ENCODE data around the gene OR1L6.

DNA sequence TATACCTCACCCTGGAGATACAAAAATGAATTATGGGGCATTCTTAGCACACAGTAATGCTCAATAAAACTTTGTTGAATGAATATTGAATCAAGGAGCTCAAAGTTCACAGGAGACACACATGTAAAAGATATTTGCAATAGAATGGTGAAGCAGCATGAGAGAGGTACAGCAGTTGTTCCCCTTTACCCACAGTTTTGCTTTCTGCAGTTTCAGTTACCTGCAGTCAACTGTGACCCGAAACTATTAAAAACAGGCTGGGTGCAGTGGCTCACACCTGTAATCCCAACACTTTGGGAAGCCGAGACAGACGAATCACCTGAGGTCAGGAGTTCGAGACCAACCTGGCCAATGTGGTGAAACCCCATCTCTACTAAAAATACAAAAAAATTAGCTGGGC is 44.2 kb downstream of the OR1L6 start:
- TF ChIP-seq, protein P1, sequence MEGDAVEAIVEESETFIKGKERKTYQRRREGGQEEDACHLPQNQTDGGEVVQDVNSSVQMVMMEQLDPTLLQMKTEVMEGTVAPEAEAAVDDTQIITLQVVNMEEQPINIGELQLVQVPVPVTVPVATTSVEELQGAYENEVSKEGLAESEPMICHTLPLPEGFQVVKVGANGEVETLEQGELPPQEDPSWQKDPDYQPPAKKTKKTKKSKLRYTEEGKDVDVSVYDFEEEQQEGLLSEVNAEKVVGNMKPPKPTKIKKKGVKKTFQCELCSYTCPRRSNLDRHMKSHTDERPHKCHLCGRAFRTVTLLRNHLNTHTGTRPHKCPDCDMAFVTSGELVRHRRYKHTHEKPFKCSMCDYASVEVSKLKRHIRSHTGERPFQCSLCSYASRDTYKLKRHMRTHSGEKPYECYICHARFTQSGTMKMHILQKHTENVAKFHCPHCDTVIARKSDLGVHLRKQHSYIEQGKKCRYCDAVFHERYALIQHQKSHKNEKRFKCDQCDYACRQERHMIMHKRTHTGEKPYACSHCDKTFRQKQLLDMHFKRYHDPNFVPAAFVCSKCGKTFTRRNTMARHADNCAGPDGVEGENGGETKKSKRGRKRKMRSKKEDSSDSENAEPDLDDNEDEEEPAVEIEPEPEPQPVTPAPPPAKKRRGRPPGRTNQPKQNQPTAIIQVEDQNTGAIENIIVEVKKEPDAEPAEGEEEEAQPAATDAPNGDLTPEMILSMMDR (IDR thresholded peaks at IDR 0.05; ENCODE audit: low read depth, low read length): no peak
- TF ChIP-seq POLR2A (IDR thresholded peaks at IDR 0.05; ENCODE audit: extremely low read depth, insufficient read length): no peak
- TF ChIP-seq, protein P2, sequence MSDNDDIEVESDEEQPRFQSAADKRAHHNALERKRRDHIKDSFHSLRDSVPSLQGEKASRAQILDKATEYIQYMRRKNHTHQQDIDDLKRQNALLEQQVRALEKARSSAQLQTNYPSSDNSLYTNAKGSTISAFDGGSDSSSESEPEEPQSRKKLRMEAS (IDR thresholded peaks at IDR 0.05; ENCODE audit: low read depth, low read length): no peak
